RWPE2 (cell line): ENCODE measurements around the gene DMBX1.

Source experiments
- ATAC-seq: fragments of 200-7000 bp; cut with Tn5 transposase; 3 replicates; pipeline ENCODE4 v1.9.1; 2021; ENCODE audit warnings: low read depth
- DNase-seq: peaks from one replicate; pipeline ENCODE4 v3.0.0-alpha.2; 2020; ENCODE audit warnings: low spot score
- H3K27ac ChIP-seq: fragments of 450-650 bp; 2 replicates; pipeline ENCODE4 v1.5.1; 2017; ENCODE audit warnings: mild to moderate bottlenecking; ENCODE audit not compliant: poor library complexity, severe bottlenecking
- H3K27me3 ChIP-seq: fragments of 250-450 bp; sonication (Bioruptor Pico); 2 replicates; pipeline ENCODE4 v1.5.1; 2021; ENCODE audit warnings: mild to moderate bottlenecking, moderate library complexity; ENCODE audit not compliant: insufficient read depth, poor library complexity, severe bottlenecking
- H3K36me3 ChIP-seq: fragments of 250-450 bp; sonication (Bioruptor Pico); 2 replicates; pipeline ENCODE4 v1.5.1; 2020; ENCODE audit warnings: low read depth, mild to moderate bottlenecking, moderate library complexity
- H3K4me1 ChIP-seq: fragments of 250-450 bp; sonication (Bioruptor Pico); 2 replicates; pipeline ENCODE4 v1.5.1; 2021; ENCODE audit warnings: mild to moderate bottlenecking, moderate library complexity; ENCODE audit not compliant: insufficient read depth, poor library complexity, severe bottlenecking
- H3K4me3 ChIP-seq: fragments of 250-450 bp; sonication (Bioruptor Pico); 2 replicates; pipeline ENCODE4 v1.5.1; 2021; ENCODE audit warnings: mild to moderate bottlenecking, moderate library complexity; ENCODE audit not compliant: severe bottlenecking
- H3K9me3 ChIP-seq: fragments of 250-450 bp; sonication (Bioruptor Pico); 2 replicates; pipeline ENCODE4 v1.5.1; 2021; ENCODE audit warnings: mild to moderate bottlenecking, moderate library complexity; ENCODE audit not compliant: severe bottlenecking
- TF ChIP-seq, protein P1 (sequence below): fragments of 450-650 bp; IDR thresholded peaks from one replicate; pipeline ENCODE4 v1.5.1; 2017; ENCODE audit warnings: mild to moderate bottlenecking, moderate library complexity; ENCODE audit not compliant: poor library complexity, severe bottlenecking

DMBX1 gene

DNA sequence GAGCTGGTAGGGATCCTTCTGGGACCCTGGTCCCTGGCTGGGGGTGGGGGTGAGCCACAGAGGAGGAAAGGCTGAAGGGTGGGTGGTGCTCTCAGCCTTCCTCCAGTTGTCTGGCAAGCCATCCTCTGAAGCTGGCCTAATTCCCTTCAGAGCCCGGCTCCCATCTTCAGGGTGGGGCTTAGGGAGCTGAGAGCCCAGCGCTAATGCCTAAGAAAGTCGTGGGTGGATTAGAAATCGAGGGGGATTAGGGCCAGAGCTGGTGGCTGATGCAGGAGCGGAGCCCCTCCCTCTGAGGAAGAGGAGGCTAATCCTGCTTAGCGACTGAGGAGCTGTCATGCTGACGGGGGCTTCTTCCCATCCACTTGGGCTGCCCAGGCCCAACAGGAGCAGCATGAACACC is 30.8 kb upstream of the DMBX1 start:
- Histone ChIP-seq H3K9me3 (no peaks in the 10 kb centered on the region), H3K36me3 (no peaks in the 10 kb centered on the region), H3K27me3 (peaks cover 2% of the 10 kb centered on the region), H3K27ac (no peak overlapping the region), H3K4me3 (no peak overlapping the region), H3K4me1 (no peaks in the 10 kb centered on the region)
- ATAC-seq (no peak), DNase-seq (no peak)
- TF ChIP-seq, protein P1, sequence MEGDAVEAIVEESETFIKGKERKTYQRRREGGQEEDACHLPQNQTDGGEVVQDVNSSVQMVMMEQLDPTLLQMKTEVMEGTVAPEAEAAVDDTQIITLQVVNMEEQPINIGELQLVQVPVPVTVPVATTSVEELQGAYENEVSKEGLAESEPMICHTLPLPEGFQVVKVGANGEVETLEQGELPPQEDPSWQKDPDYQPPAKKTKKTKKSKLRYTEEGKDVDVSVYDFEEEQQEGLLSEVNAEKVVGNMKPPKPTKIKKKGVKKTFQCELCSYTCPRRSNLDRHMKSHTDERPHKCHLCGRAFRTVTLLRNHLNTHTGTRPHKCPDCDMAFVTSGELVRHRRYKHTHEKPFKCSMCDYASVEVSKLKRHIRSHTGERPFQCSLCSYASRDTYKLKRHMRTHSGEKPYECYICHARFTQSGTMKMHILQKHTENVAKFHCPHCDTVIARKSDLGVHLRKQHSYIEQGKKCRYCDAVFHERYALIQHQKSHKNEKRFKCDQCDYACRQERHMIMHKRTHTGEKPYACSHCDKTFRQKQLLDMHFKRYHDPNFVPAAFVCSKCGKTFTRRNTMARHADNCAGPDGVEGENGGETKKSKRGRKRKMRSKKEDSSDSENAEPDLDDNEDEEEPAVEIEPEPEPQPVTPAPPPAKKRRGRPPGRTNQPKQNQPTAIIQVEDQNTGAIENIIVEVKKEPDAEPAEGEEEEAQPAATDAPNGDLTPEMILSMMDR, result no peak

DNA sequence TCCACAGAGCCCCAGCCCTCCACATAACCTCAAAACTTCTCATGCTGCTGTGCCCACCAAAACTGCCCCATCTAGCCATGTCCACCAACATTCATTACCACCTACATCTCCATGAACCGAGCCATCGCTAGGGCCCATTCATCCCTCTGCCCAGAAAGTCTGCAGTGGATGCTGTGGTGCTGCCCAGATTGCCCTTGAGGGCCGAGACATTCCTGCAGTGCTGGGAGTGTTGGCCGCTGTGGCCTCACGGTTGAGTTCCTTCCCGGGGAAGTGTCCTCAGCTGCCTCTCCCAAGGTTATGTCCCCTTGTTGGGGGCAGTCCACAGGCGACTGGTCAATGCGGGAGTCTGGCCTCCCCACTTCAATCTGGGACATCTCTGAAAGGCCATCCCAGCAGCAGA is 30.3 kb upstream of the DMBX1 start:
- Histone ChIP-seq H3K27me3 (peaks cover 2% of the 10 kb centered on the region), H3K9me3 (no peaks in the 10 kb centered on the region), H3K27ac (no peak overlapping the region), H3K4me3 (no peak overlapping the region), H3K4me1 (no peaks in the 10 kb centered on the region), H3K36me3 (no peaks in the 10 kb centered on the region)
- TF ChIP-seq, protein P1, result no peak
- no peak for ATAC-seq
- DNase-seq, result no peak

DNA sequence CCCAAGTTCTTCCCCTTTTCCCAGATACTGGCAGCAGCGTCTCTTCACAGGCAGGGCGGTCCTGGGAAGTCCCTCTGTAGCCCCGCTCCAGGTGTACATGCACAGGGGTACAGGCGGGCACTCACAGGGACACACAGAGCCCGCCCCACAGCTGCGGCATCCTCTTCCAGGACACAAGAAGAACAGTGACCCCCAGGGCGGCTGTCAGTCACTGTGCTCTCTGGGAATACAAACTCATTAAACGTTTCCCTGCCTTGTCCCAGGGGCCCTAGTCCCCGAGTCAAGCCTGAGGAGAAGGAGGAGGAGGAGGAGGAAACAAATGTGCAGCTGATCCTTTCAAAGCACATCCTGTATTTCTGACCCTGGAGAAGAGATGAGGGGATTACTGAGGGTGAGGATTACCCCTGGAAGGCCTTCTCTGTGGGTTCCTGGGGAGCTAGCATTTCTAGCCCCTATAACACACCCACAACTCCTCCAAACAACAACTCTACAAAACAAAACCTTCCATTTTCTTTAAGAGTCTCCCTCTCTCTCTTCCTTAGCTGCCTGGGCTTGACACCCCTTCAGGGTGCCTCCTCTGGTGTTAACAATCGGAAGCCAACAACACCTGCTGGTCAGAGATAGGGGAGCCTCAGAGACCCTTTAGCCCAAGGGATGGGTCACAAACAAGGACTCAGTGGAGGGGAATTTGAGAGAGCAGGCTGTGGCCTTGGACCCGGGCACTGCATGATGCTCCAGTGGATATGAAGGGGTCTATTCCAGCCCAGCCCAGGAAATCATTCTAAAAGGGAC is 28.4 kb upstream of the DMBX1 start:
- H3K36me3 ChIP-seq, result no peaks in the 10 kb centered on the region
- TF ChIP-seq, protein P1, result no peak

DNA sequence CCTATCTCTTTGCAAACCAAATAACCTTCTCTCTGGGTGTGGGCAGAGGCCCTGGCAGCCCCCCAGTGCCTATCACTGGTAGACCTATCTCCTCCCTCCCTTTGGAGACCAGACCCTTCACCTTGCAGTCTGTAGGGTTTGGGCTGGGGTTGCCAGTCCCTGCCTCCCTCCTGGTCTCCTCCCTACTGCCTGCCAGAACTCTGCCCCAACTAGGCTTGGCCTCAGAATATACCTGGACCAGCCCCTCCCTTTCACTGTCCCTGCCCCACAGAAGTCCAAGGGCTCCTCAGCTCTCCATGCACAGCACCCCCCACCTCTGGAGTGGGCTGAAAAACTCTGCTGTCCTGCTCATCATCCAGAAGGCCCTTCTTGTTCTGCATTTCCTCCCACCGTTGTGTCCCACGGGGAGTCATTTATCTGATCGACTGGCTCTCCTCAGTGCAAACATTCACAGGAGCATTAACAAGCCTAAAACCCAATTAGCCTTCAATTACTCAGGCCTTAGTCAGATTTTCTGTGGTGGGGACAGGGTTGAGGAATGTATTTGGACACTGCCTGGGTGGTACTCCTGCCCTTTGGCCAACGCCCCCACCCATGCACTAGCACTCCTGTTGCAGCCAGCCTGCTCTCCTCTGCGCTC is 27.7 kb upstream of the DMBX1 start:
- Histone ChIP-seq H3K27ac (no peak overlapping the region), H3K36me3 (no peaks in the 10 kb centered on the region), H3K4me1 (no peaks in the 10 kb centered on the region), H3K9me3 (no peaks in the 10 kb centered on the region), H3K4me3 (no peak overlapping the region), H3K27me3 (peaks cover 9% of the 10 kb centered on the region)
- TF ChIP-seq, protein P1, result no peak
- DNase-seq, result no peak
- 0 out of 3 replicates have a peak, but pooled peaks have one; percentile 15 for ATAC-seq

More for the DNA sequence above, 28.4 kb upstream of the DMBX1 start:
- no peak for ATAC-seq
- no peak overlapping the region for H3K27ac ChIP-seq
- H3K9me3 ChIP-seq, result no peaks in the 10 kb centered on the region
- no peak for DNase-seq
- no peak overlapping the region for H3K4me3 ChIP-seq
- no peaks in the 10 kb centered on the region for H3K4me1 ChIP-seq
- H3K27me3 ChIP-seq, result peaks cover 4% of the 10 kb centered on the region

DNA sequence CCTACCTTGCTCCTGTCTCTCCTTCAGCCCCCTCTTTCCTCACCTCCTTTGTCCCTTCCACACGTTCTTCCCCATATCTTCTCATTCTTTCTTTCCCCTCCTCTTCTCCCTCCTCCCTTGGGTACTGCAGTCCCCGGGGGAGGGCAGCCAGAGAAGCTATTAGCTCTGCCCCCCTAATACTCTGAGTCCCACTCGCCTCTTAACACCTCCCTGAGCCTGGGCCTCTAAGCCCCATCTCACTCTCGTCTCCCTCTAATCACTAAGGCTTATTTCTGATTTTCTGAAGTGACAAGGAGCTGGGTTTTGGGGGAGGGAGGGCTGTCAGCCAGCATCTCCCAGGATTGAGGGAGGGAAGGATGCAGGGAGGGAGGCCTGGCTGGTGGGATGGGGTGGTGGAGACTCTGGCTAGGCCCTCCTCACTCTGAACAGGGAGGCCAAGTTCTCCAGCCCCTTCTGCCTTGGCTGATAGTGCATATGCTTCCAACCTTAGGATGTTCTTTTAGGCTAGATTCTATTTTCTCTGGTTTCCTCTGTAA is 25.6 kb upstream of the DMBX1 start:
- no peak for ATAC-seq
- H3K27ac ChIP-seq, result no peak overlapping the region
- TF ChIP-seq, protein P1, result no peak
- H3K4me1 ChIP-seq, result no peaks in the 10 kb centered on the region
- no peak overlapping the region for H3K4me3 ChIP-seq
- H3K9me3 ChIP-seq, result no peaks in the 10 kb centered on the region
- DNase-seq, result no peak
- peaks cover 15% of the 10 kb centered on the region for H3K27me3 ChIP-seq
- H3K36me3 ChIP-seq, result no peaks in the 10 kb centered on the region
